HepG2 (cell line): ENCODE data around the gene ALMS1. TPM values are rescaled to one million over a fixed set of nuclear protein-coding genes. Genes with fewer than 3 reads are reported as not detected.

ENCODE experiments used
- AGO1 ChIP-seq: fragments of 200-400 bp; formaldehyde crosslinking; IDR thresholded peaks from 2 replicates; pipeline ENCODE4 v1.6.1; 2017; ENCODE audit warnings: mild to moderate bottlenecking, low read depth, low read length, moderate library complexity; ENCODE audit not compliant: poor library complexity, severe bottlenecking
- ETV6 ChIP-seq: sonication (generic); formaldehyde crosslinking; conservative IDR thresholded peaks from 2 replicates; pipeline ENCODE4 v1.4.0; 2020; ENCODE audit warnings: missing genetic modification reagents
- GMEB1 ChIP-seq: sonication (generic); formaldehyde crosslinking; IDR thresholded peaks from 2 replicates; pipeline ENCODE4 v1.5.1; 2020; ENCODE audit warnings: missing genetic modification reagents, mild to moderate bottlenecking, borderline replicate concordance
- HNF1A ChIP-seq, 2 experiments: sonication (generic) in 1 of 2; formaldehyde crosslinking in 1 of 2; IDR thresholded peaks; 2 replicates each; pipeline versions ENCODE4 v1.4.0 to v1.6.1; 2016 to 2020; ENCODE audit warnings: borderline replicate concordance in 1 of 2, low read depth in 1 of 2, mild to moderate bottlenecking in 1 of 2, missing genetic modification reagents in 1 of 2
- MAF1 ChIP-seq: sonication (generic); formaldehyde crosslinking; IDR thresholded peaks from 2 replicates; pipeline ENCODE4 v1.5.0; 2020; ENCODE audit warnings: missing genetic modification reagents, borderline replicate concordance
- MBNL3 ChIP-seq: fragments of 250-450 bp; sonication (Bioruptor Pico); conservative IDR thresholded peaks from 2 replicates; pipeline ENCODE4 v1.8.0; 2022; ENCODE audit warnings: mild to moderate bottlenecking, inconsistent platforms
- NR0B2 ChIP-seq: sonication (generic); formaldehyde crosslinking; IDR thresholded peaks from 2 replicates; pipeline ENCODE4 v1.4.0; 2020; ENCODE audit warnings: mild to moderate bottlenecking, missing genetic modification reagents
- PBX3 ChIP-seq: sonication (generic); formaldehyde crosslinking; IDR thresholded peaks from 2 replicates; pipeline ENCODE4 v1.8.1; 2023; ENCODE audit warnings: missing genetic modification reagents, inconsistent platforms, borderline replicate concordance
- PHF21A ChIP-seq: sonication (generic); formaldehyde crosslinking; IDR thresholded peaks from 2 replicates; pipeline ENCODE4 v1.5.0; 2020; ENCODE audit warnings: mild to moderate bottlenecking, missing genetic modification reagents
- RNF2 ChIP-seq: fragments of 450-650 bp; conservative IDR thresholded peaks from 2 replicates; pipeline ENCODE4 v1.6.1; 2016; ENCODE audit warnings: low read depth
- SMAD1 ChIP-seq: sonication (generic); formaldehyde crosslinking; IDR thresholded peaks from 2 replicates; pipeline ENCODE4 v1.4.0; 2020; ENCODE audit warnings: missing genetic modification reagents, low read depth, mild to moderate bottlenecking, borderline replicate concordance
- ZNF17 ChIP-seq: sonication (generic); formaldehyde crosslinking; IDR thresholded peaks from 2 replicates; pipeline ENCODE4 v1.5.0; 2020; ENCODE audit warnings: mild to moderate bottlenecking, missing genetic modification reagents
- ZNF343 ChIP-seq: sonication (generic); formaldehyde crosslinking; IDR thresholded peaks from 2 replicates; pipeline ENCODE4 v1.4.0; 2020; ENCODE audit warnings: mild to moderate bottlenecking, missing genetic modification reagents
- ZNF790 ChIP-seq: sonication (generic); formaldehyde crosslinking; IDR thresholded peaks from 2 replicates; pipeline ENCODE4 v1.8.0; 2022; ENCODE audit warnings: missing genetic modification reagents, mild to moderate bottlenecking, borderline replicate concordance
- polyA plus RNA-seq, 8 experiments: library from polyadenylated mRNA; depleted of rRNA in 3 of 8; stranded (reverse) in 7 of 8; unstranded in 1 of 8; fragments of >200 nt; fragmentation: Illumina TruSeq in 4 of 8; extraction: Trizol in 4 of 8; gene quantifications; 2 replicates each; pipeline versions ENCODE4 v1.2.1 to v1.2.3, GENCODE V29; 2011 to 2016; ENCODE audit warnings: low read depth in 4 of 8, missing spikeins in 1 of 8, mixed read lengths in 1 of 8; ENCODE audit not compliant: insufficient read depth in 1 of 8
- total RNA-seq, 5 experiments: library from RNA; depleted of rRNA; stranded (reverse); fragments of >200 nt; fragmentation: Illumina TruSeq; extraction: Trizol; gene quantifications; 2 replicates each; pipeline ENCODE4 v1.2.3, GENCODE V29; 2016; ENCODE audit warnings: low read depth in 1 of 5

Gene ALMS1
- total and polyA plus RNA-seq, 2 of the 13 experiments (the other 11 are each of a cell fraction or from before 2014, with no cell fraction given) = 12.9 to 21.2 TPM

GRCh38 chr2:73385504-73386341 is at the start of gene ALMS1 (continued):
- TF ChIP-seq NR0B2 (CRISPR knock-in tag) = no peak; the same call in 1 of the 2 replicates
- TF ChIP-seq ZNF17 = no peak
- TF ChIP-seq RNF2 = peak; percentile 50; the same call in 1 of the 2 replicates
- no peak for TF ChIP-seq HNF1A (IDR thresholded peaks at IDR 0.05; ENCODE audit: low read depth)
- peak; percentile 40; the same call in 1 of the 2 replicates for TF ChIP-seq HNF1A (CRISPR knock-in tag; IDR thresholded peaks at IDR 0.05; ENCODE audit: borderline replicate concordance)
- peak; percentile 69 for TF ChIP-seq PHF21A (CRISPR knock-in tag)
- TF ChIP-seq MBNL3 (CRISPR knock-in tag) = no peak
- peak; percentile 63; the same call in 1 of the 2 replicates for TF ChIP-seq ZNF790 (CRISPR knock-in tag)
- TF ChIP-seq ETV6 = 0 out of 2 replicates have a peak, but pooled peaks have one; percentile 33
- peak; percentile 46; the same call in 1 of the 2 replicates for TF ChIP-seq ZNF343 (CRISPR knock-in tag)
- TF ChIP-seq PBX3 (CRISPR knock-in tag) = no peak
- TF ChIP-seq GMEB1 (CRISPR knock-in tag) = peak; percentile 79
- no peak for TF ChIP-seq SMAD1
- no peak for TF ChIP-seq MAF1 (CRISPR knock-in tag)
- peak; percentile 62 for TF ChIP-seq AGO1
